OCI-M1 (cell line): ENCODE measurements around the gene RHOBTB3.
"Not testable (repeated sequence)": the region's sequence is repeated elsewhere in the genome, so short reads cannot be mapped to it uniquely, and the experiment has no call there.

Experiments
- DNase-seq: peaks from one replicate; lab custom pipeline; 2025; lab: John Stamatoyannopoulos, UW

RHOBTB3 gene

GRCh38 chr5:95730730-95731570 lies at the start of gene RHOBTB3:
TSS of gene RHOBTB3 (plus strand) at chr5:95731336. CDS start at chr5:95731683, 347 bp downstream.
- DNase-seq, result peak; percentile 94

GRCh38 chr5:95682891-95683290 lies 48.2 kb upstream of the RHOBTB3 start, which contains the start of gene SPATA9:
TSS of gene SPATA9 (minus strand) at chr5:95682991. CDS start at chr5:95682854, 137 bp downstream.
- no peak for DNase-seq

GRCh38 chr5:95684361-95684760 lies 46.8 kb upstream of the RHOBTB3 start:
- DNase-seq, result no peak

- DNase-seq, result no peak
These were observed 44.5 kb upstream of the RHOBTB3 start for GRCh38 chr5:95686651-95687050.

GRCh38 chr5:95689680-95690079 lies 41.5 kb upstream of the RHOBTB3 start:
- no peak for DNase-seq

- DNase-seq, result no peak
These were observed 40.8 kb upstream of the RHOBTB3 start for GRCh38 chr5:95690333-95690732.

- peak; percentile 49 for DNase-seq
These were observed 33.1 kb upstream of the RHOBTB3 start for GRCh38 chr5:95697781-95698681.

GRCh38 chr5:95699337-95699736 lies 31.8 kb upstream of the RHOBTB3 start:
- no peak for DNase-seq

GRCh38 chr5:95701074-95701473 lies 30.1 kb upstream of the RHOBTB3 start:
- no peak for DNase-seq

- no peak for DNase-seq
These were observed 27.0 kb upstream of the RHOBTB3 start for GRCh38 chr5:95704150-95704549.

- DNase-seq, result not testable (repeated sequence)
These were observed 24.9 kb upstream of the RHOBTB3 start for GRCh38 chr5:95706196-95706595.

- DNase-seq, result no peak
These were observed 24.1 kb upstream of the RHOBTB3 start for GRCh38 chr5:95707055-95707454.

- DNase-seq, result not testable (repeated sequence)
These were observed 23.5 kb upstream of the RHOBTB3 start for GRCh38 chr5:95707534-95708188.

- no peak for DNase-seq
These were observed 22.3 kb upstream of the RHOBTB3 start for GRCh38 chr5:95708876-95709275.

GRCh38 chr5:95709967-95710650 lies 21.0 kb upstream of the RHOBTB3 start:
- DNase-seq, result peak; percentile 94

GRCh38 chr5:95710651-95711500 lies 20.3 kb upstream of the RHOBTB3 start:
- not testable (repeated sequence) for DNase-seq

GRCh38 chr5:95711501-95712346 lies 19.4 kb upstream of the RHOBTB3 start:
- no peak for DNase-seq

GRCh38 chr5:95712347-95712958 lies 18.7 kb upstream of the RHOBTB3 start:
- peak; percentile 96 for DNase-seq

GRCh38 chr5:95713246-95713645 lies 17.9 kb upstream of the RHOBTB3 start:
- peak; percentile 25 for DNase-seq
